Measurements from ENCODE around the gene CRYGB. TPM values are rescaled to one million over a fixed set of nuclear protein-coding genes. Genes with fewer than 3 reads are reported as not detected.
A peak's percentile ranks its signal among the peaks of the same experiment; 100 is the strongest.

CRYGB gene
- total and polyA plus RNA-seq, 2 of the 4 experiments (the other 2 are of a cell fraction): not detected

DNA sequence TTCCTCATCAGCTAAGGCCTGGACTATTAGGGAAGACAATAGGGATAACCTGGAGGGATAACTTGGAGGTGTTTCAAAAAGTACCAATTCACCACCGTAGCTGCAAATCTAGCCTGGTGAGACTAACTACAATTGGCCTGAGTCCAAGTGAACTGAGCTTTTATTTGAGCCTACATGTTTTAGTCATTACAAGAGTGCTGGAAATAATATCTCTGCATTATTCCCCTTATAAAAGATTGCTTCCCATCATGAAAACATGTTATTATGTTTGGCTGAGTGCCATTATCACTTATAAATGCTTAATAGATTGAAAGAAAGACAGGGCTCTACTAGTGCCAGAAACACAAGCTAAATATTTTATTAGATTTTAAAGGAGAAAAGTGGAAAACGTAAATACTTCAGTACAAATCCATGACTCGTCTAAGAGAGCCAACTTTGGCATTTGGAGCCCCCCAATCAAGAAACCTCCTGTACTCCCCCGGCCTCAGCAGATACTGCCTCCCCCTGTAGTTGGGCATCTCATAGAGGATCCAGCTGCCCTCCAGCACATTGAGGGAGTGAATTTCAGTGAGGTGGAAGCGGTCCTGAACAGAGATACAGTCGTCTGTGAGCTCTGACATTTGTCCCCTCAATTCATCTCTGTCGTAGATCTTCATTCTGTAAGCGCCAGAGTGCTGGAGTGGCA is 3.6 kb downstream of the CRYGB start:
- H2BK5ac ChIP-seq (ENCODE audit: low read depth, low read length, poor library complexity, severe bottlenecking): no peak overlapping the region
- WGBS, 2 experiments (ENCODE audit: extremely low coverage in 2 of 2, insufficient read length in 1 of 2): 17% methylated on average over 2 of the region's 8 CpGs; no CpG with 5 or more reads in 1 of the 2 experiments
- H3K4me3 ChIP-seq (ENCODE audit: insufficient read depth, low read depth, low read length): no peak overlapping the region
- H2AFZ ChIP-seq (replicated peaks; ENCODE audit: low read length, poor library complexity): no peak overlapping the region
- DNase-seq (peak; percentile 4), ATAC-seq (ENCODE audit: low read depth) (no peak)
- H3K79me1 ChIP-seq (ENCODE audit: low read depth in 1 of 2, low read length in 2 of 2): no peaks in the 10 kb centered on the region
- in situ Hi-C loops (cut with MboI; ENCODE audit: low sequenced_read_pairs): no loop called here
- no peaks in the 10 kb centered on the region for H3K9me1 ChIP-seq (ENCODE audit: insufficient read depth, low read length)
- H4K91ac ChIP-seq (ENCODE audit: insufficient read depth, low read depth, low read length): no peak overlapping the region
- intact Hi-C loops (cut with micrococcal nuclease): no loop called here
- no peak overlapping the region for H2BK15ac ChIP-seq (ENCODE audit: low read depth, low read length)
- no peak overlapping the region for H3K27ac ChIP-seq (ENCODE audit: insufficient read depth, low read length)
- no peak overlapping the region for H3K4me2 ChIP-seq (ENCODE audit: low read depth, low read length)
- H3K4ac ChIP-seq (ENCODE audit: low read depth, low read length): no peak overlapping the region
- no peak for TF ChIP-seq RCOR1 (IDR thresholded peaks at IDR 0.05; ENCODE audit: insufficient replicate concordance, low read length)
- TF ChIP-seq CEBPB (IDR thresholded peaks at IDR 0.05; ENCODE audit: low read depth, low read length): no peak
- no peak for TF ChIP-seq CHD1 (IDR thresholded peaks at IDR 0.05; ENCODE audit: low read depth, low read length)
- no peak for TF ChIP-seq SMC3 (IDR thresholded peaks at IDR 0.05; ENCODE audit: low read depth, low read length)
- TF ChIP-seq, protein P1, sequence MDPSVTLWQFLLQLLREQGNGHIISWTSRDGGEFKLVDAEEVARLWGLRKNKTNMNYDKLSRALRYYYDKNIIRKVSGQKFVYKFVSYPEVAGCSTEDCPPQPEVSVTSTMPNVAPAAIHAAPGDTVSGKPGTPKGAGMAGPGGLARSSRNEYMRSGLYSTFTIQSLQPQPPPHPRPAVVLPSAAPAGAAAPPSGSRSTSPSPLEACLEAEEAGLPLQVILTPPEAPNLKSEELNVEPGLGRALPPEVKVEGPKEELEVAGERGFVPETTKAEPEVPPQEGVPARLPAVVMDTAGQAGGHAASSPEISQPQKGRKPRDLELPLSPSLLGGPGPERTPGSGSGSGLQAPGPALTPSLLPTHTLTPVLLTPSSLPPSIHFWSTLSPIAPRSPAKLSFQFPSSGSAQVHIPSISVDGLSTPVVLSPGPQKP (IDR thresholded peaks at IDR 0.05; ENCODE audit: borderline replicate concordance, low read depth, low read length): no peak
- TF ChIP-seq RAD21 (IDR thresholded peaks at IDR 0.05; ENCODE audit: low read length): no peak
- TF ChIP-seq MXI1 (IDR thresholded peaks at IDR 0.05; ENCODE audit: borderline replicate concordance, low read depth, low read length): no peak
- no peak for TF ChIP-seq BHLHE40 (IDR thresholded peaks at IDR 0.05; ENCODE audit: low read depth, low read length)
- no peak overlapping the region for H3K23ac ChIP-seq (ENCODE audit: low read depth, low read length)
- BruUV-seq (replicated peaks): no TSS peak
- H3K14ac ChIP-seq (replicated peaks; ENCODE audit: low read depth, low read length): no peak overlapping the region
- H4K5ac ChIP-seq (ENCODE audit: low read depth, low read length): no peak overlapping the region
- H3K4me1 ChIP-seq (ENCODE audit: control insufficient read depth, insufficient read depth, low read length): no peaks in the 10 kb centered on the region
- H2BK20ac ChIP-seq (ENCODE audit: low read depth, low read length): no peak overlapping the region
- H3K9me3 ChIP-seq (ENCODE audit: control insufficient read depth, insufficient read depth, low read length): no peaks in the 10 kb centered on the region
- CTCF ChIA-PET: interaction anchor here (0.8 to 1.1 kb wide), 2 partner anchors 15 to 396 kb away, joined by 3 to 7 read pairs; no protein-coding TSS in a partner anchor
- H2AK9ac ChIP-seq (replicated peaks; ENCODE audit: low read depth, low read length, poor library complexity): no peak overlapping the region
- POLR2A ChIA-PET (ENCODE audit: unreplicated experiment): no interaction called here
- H3K18ac ChIP-seq (ENCODE audit: low read depth, low read length): no peak overlapping the region
- H2BK120ac ChIP-seq (ENCODE audit: low read depth, low read length): no peak overlapping the region
- dilution Hi-C loops (cut with HindIII; ENCODE audit: low sequenced_read_pairs, unreplicated experiment): no loop called here
- no peaks in the 10 kb centered on the region for H3K36me3 ChIP-seq (ENCODE audit: control insufficient read depth, insufficient read depth, low read length)
- no peak overlapping the region for H3K9ac ChIP-seq (ENCODE audit: low read depth, low read length)
- H4K20me1 ChIP-seq (ENCODE audit: insufficient read depth, low read length): no peaks in the 10 kb centered on the region
- no peak overlapping the region for H2AK5ac ChIP-seq (ENCODE audit: low read depth, low read length)
- H3K27me3 ChIP-seq (ENCODE audit: control insufficient read depth, insufficient read depth, low read length): 0 out of 2 replicates have a peak, but pooled peaks cover 2% of the 10 kb centered on the region
- no peak overlapping the region for H3K56ac ChIP-seq (ENCODE audit: extremely low read depth, insufficient read depth, low read length)
- no peak overlapping the region for H4K8ac ChIP-seq (ENCODE audit: low read depth in 2 of 2, low read length in 2 of 2)

All from IMR-90 (cell line).